ENCODE results near the gene SUGCT.

GRCh38 chr7:40330408-40330807 lies 195.6 kb downstream of the SUGCT start:
- no peak for TF ChIP-seq POLR2A (IDR thresholded peaks at IDR 0.05)
- TF ChIP-seq CTCF (IDR thresholded peaks at IDR 0.05): no peak
